LNCAP (cell line): ENCODE results near the gene NLRP9.

Source experiments
- TF ChIP-seq, protein P1 (sequence below): fragments of 450-650 bp; IDR thresholded peaks from 2 replicates; pipeline ENCODE4 v1.5.1; 2017; ENCODE audit warnings: mild to moderate bottlenecking

NLRP9 gene

DNA sequence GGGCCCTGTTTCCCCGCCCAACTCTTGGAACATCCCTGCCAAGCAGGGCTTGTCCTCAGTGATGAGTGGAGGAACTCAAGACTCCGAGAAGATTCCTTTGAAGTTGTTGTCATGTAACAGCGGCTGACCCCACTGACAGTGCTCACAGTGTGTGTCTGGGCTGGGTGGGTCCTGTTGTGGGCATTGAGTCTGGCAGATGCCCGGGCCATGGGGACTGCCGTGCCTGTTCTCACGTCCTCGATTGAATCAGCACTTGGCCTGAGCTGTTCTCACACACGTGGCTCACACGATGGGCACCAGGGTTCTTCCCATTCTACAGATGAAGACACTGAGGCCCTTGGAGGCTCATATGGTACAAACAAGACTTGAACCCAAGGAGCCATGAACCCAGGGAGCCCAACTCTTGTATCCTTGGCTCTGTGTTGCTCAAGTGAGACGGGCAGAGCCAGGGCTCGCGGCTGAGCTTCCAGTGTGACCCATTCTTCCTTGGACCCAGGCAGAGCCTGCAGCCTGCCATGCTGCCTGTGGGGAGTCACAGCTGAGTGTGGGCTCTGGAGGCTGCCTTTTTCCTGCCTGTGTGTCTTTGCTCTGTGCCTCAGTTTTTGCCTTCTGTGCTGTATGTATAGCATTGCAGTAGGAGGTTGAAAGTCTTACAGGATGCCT is 71.7 kb downstream of the NLRP9 start:
- TF ChIP-seq, protein P1, sequence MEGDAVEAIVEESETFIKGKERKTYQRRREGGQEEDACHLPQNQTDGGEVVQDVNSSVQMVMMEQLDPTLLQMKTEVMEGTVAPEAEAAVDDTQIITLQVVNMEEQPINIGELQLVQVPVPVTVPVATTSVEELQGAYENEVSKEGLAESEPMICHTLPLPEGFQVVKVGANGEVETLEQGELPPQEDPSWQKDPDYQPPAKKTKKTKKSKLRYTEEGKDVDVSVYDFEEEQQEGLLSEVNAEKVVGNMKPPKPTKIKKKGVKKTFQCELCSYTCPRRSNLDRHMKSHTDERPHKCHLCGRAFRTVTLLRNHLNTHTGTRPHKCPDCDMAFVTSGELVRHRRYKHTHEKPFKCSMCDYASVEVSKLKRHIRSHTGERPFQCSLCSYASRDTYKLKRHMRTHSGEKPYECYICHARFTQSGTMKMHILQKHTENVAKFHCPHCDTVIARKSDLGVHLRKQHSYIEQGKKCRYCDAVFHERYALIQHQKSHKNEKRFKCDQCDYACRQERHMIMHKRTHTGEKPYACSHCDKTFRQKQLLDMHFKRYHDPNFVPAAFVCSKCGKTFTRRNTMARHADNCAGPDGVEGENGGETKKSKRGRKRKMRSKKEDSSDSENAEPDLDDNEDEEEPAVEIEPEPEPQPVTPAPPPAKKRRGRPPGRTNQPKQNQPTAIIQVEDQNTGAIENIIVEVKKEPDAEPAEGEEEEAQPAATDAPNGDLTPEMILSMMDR, result no peak

DNA sequence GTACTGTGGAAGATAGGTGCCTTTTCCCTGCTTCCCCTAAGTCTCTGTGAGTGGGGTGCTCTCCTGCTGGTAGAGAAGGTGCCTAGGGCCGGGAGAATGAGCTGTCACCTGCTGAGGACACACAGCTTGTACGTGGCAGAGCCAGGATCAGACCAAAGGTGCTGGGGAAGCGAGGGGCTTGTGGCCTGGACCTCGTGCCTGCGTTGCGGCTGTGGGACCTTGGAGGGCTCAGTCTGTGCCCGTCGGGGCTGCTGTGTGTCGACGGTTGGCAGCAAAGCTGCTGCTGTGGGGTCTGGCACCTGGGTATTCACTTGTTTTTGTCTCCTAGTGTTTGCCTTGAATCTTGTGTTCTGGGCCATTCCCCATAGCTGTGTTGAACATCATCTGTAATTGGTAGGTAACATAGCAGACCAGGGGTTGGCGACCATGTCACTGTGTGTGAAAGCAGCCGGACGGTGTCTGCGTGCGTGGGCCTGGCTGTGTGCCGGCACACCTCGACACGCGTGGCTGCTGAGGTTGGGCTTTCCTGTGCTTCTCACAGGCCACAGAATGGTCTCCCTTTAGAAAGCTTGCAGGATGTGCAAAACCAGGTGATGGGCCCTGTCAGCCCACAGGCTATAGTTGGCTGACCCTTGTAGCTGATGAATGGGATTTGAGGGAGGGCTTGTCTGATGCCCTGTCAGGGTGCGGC is 74.2 kb downstream of the NLRP9 start:
- TF ChIP-seq, protein P1, result no peak

GRCh38 chr19:55661826-55662225 is 76.4 kb downstream of the NLRP9 start:
- TF ChIP-seq, protein P1, result no peak

GRCh38 chr19:55660991-55661390 is 77.2 kb downstream of the NLRP9 start:
- TF ChIP-seq, protein P1, result no peak

- TF ChIP-seq, protein P1, result no peak
Measured at GRCh38 chr19:55660404-55660803, 77.8 kb downstream of the NLRP9 start.

- TF ChIP-seq, protein P1, result no peak
Measured at GRCh38 chr19:55659822-55660221, 78.4 kb downstream of the NLRP9 start.

- TF ChIP-seq, protein P1, result no peak
Measured at GRCh38 chr19:55658846-55659459, 79.2 kb downstream of the NLRP9 start.
